Body of pancreas (tissue), 4 donors: ENCODE results near the gene CAPG. TPM values are rescaled to one million over a fixed set of nuclear protein-coding genes. Genes with fewer than 3 reads are reported as not detected.
A peak's percentile ranks its signal among the peaks of the same experiment; 100 is the strongest.
"Not testable (repeated sequence)": the region's sequence is repeated elsewhere in the genome, so short reads cannot be mapped to it uniquely, and the experiment has no call there.

ENCODE experiments used
- ATAC-seq: fragments of 150-250 bp; one replicate; pipeline ENCODE4 v1.9.1; 2016
- DNase-seq, 4 donors: peaks; one replicate each; pipeline ENCODE4 v3.0.0-alpha.2; 2019
- H3K27ac ChIP-seq, 4 donors: fragments of 200-600 bp; sonication (generic); 1 replicate in 3 of 4; 2 replicates in 1 of 4; pipeline versions ENCODE4 v1.5.1 to v1.6.1; 2016 to 2019; ENCODE audit warnings: mild to moderate bottlenecking in 1 of 4, mixed read lengths in 1 of 4, moderate library complexity in 1 of 4
- H3K27me3 ChIP-seq, 2 donors: fragments of 200-600 bp; sonication (generic); one replicate each; pipeline ENCODE4 v1.6.0; 2016; ENCODE audit warnings: mild to moderate bottlenecking in 1 of 2
- H3K36me3 ChIP-seq, 2 donors: fragments of 200-600 bp; sonication (generic); replicated peaks in 1 of 2; 2 replicates each; pipeline ENCODE4 v1.5.1; 2016; ENCODE audit warnings: low read depth in 2 of 2; ENCODE audit not compliant: insufficient read depth in 1 of 2
- H3K4me1 ChIP-seq: fragments of 200-600 bp; sonication (generic); one replicate; pipeline ENCODE4 v1.6.0; 2016
- H3K4me3 ChIP-seq, 2 donors: fragments of 200-600 bp; sonication (generic); 1 replicate in 1 of 2; 2 replicates in 1 of 2; pipeline ENCODE4 v1.5.1; 2016 to 2019
- H3K9me3 ChIP-seq, 3 donors: fragments of 200-600 bp; sonication (generic); 1 replicate in 2 of 3; 2 replicates in 1 of 3; pipeline ENCODE4 v1.5.1; 2016
- CTCF ChIP-seq, 7 experiments: fragments of 450-650 bp in 4 of 7; fragments of 200-600 bp in 3 of 7; sonication (generic) in 3 of 7; IDR thresholded peaks; one replicate each; pipeline ENCODE4 v1.5.1; 2016 to 2019; ENCODE audit warnings: antibody characterized with exemption in 7 of 7
- POLR2A ChIP-seq, 3 donors: fragments of 450-650 bp; IDR thresholded peaks; one replicate each; pipeline ENCODE4 v1.6.1; 2016; ENCODE audit warnings: antibody characterized with exemption in 3 of 3, mild to moderate bottlenecking in 2 of 3
- WGBS, 2 donors: methylation state at CpG; one replicate each; pipeline ENCODE4 v1.1.5; 2017; 5-methylcytosine and 5-hydroxymethylcytosine counted together
- intact Hi-C: fragments of 100-400 bp; cut with DNase I; formaldehyde crosslinking; loops from one replicate; pipeline ENCODE4 v1.15.1; 2023
- total RNA-seq, 2 donors: library from RNA; depleted of rRNA; stranded (reverse); fragments of >200 nt; gene quantifications; one replicate each; pipeline ENCODE4 v1.1.0, GENCODE V29; 2016

The CAPG gene
- total RNA-seq, 2 donors from 2014 or later: 26.0 to 35.0 TPM

- TF ChIP-seq CTCF (IDR thresholded peaks at IDR 0.05) (no peak), POLR2A (IDR thresholded peaks at IDR 0.05) (no peak)
- H3K9me3 ChIP-seq: no peaks in the 10 kb centered on the region
- no peak for DNase-seq
Measured at GRCh38 chr2:85415980-85416650, 5.9 kb upstream of the CAPG start.

GRCh38 chr2:85414761-85415553 is 4.8 kb upstream of the CAPG start:
- H3K36me3 ChIP-seq: no peaks in the 10 kb centered on the region
- 65 to 86% methylated on average over 7 of the region's 7 CpGs for WGBS, 2 donors
- TF ChIP-seq POLR2A (IDR thresholded peaks at IDR 0.05): no peak
- TF ChIP-seq CTCF (IDR thresholded peaks at IDR 0.05): no peak
- intact Hi-C loops: no loop called here
- no peaks in the 10 kb centered on the region for H3K27me3 ChIP-seq
- no peak overlapping the region for H3K4me3 ChIP-seq
- ATAC-seq (no peak), DNase-seq (no peak)
- no peak overlapping the region for H3K27ac ChIP-seq
- peaks cover 38% of the 10 kb centered on the region for H3K4me1 ChIP-seq
- no peaks in the 10 kb centered on the region for H3K9me3 ChIP-seq

More at GRCh38 chr2:85415980-85416650, 5.9 kb upstream of the CAPG start:
- Histone ChIP-seq H3K4me1 (peaks cover 49% of the 10 kb centered on the region), H3K4me3 (no peak overlapping the region), H3K27ac (no peak overlapping the region), H3K27me3 (no peaks in the 10 kb centered on the region), H3K36me3 (no peaks in the 10 kb centered on the region)
- 75 to 80% methylated on average over 11 to 12 of the region's 12 CpGs for WGBS, 2 donors
- ATAC-seq: no peak
- intact Hi-C loops: no loop called here

GRCh38 chr2:85414421-85414759 is 4.2 kb upstream of the CAPG start:
- H3K27ac ChIP-seq, H3K27me3 ChIP-seq, H3K9me3 ChIP-seq, intact Hi-C loops, H3K4me3 ChIP-seq, DNase-seq, ATAC-seq, H3K36me3 ChIP-seq: not testable (repeated sequence)
- H3K4me1 ChIP-seq: peaks cover 32% of the 10 kb centered on the region
- WGBS, 2 donors: 57 to 65% methylated on average over 5 of the region's 5 CpGs

- Histone ChIP-seq H3K4me1 (peaks cover 26% of the 10 kb centered on the region), H3K9me3 (no peaks in the 10 kb centered on the region), H3K36me3 (no peaks in the 10 kb centered on the region), H3K4me3 (peak overlapping the region; percentile 21 to 55), H3K27me3 (no peaks in the 10 kb centered on the region), H3K27ac (peak overlapping the region in 3 of 4 donors; percentile 50 to 61 (median 58))
- TF ChIP-seq CTCF (IDR thresholded peaks at IDR 0.05) (peak in 2 of 7 experiments; percentile 17 to 30), POLR2A (IDR thresholded peaks at IDR 0.05) (peak in 2 of 3 donors; percentile 30 to 34)
- ATAC-seq (peak; percentile 47), DNase-seq (peak in 3 of 4 donors; percentile 47 to 72 (median 66))
- 4 to 9% methylated on average over 21 to 42 of the region's 44 CpGs for WGBS, 2 donors
- intact Hi-C loops: no loop called here
Measured at GRCh38 chr2:85413592-85414420, 3.6 kb upstream of the CAPG start.

- Histone ChIP-seq H3K4me1 (peaks cover 18% of the 10 kb centered on the region), H3K27me3 (no peaks in the 10 kb centered on the region), H3K4me3 (no peak overlapping the region), H3K9me3 (no peaks in the 10 kb centered on the region), H3K27ac (no peak overlapping the region), H3K36me3 (no peaks in the 10 kb centered on the region)
- TF ChIP-seq CTCF (IDR thresholded peaks at IDR 0.05) (no peak), POLR2A (IDR thresholded peaks at IDR 0.05) (no peak)
- ATAC-seq (no peak), DNase-seq (no peak)
- intact Hi-C loops: no loop called here
- WGBS, 2 donors: 74 to 93% methylated on average over 4 to 5 of the region's 5 CpGs
Measured at GRCh38 chr2:85411405-85411748, 1.2 kb upstream of the CAPG start.
